ENCODE measurements around the gene GNG12.

The GNG12 gene

GRCh38 chr1:67814121-67814772, 19.0 kb downstream of the GNG12 start:
- DNase-seq = no peak

DNA sequence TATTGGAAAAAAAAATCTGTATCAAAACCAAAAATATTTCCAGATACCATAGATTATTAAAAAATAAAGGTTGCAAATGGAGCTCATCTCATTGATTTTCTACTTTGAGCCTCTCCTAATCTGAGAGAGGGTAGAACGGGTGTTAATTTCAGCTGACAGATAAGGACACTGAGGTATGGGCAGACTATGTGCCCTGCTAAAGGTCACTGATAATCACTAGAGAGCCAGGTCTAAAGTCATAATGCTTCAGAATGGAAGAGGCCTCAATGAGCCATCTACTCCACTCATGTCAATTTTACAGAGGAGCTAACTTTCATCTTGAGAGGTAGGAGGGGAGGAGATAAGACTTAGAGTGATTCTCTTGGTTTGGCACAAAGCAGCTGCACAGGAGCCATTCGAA, 21.0 kb downstream of the GNG12 start:
- DNase-seq = no peak

GRCh38 chr1:67811781-67812180, 21.5 kb downstream of the GNG12 start:
- no peak for DNase-seq

DNA sequence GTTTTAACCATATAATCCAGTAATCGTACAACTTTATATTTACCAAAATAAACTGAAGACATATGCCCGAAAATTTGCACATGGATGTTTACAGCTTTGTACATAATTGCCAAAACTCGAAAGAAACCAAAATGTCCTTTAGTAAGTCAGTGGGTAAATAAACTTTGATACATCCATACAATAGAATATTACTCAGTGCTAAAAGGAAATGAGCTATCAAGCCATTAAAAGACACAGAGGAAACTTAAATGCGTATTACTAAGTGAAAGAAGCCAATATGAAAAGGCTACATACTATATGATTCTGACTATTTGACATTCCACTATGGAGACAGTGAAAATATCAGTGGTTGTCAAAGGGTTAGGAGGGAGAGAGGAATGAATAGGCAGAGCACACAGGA, 23.4 kb downstream of the GNG12 start:
- DNase-seq = no peak

- no peak for DNase-seq
Observed at GRCh38 chr1:67807282-67807681, 26.0 kb downstream of the GNG12 start.

DNA sequence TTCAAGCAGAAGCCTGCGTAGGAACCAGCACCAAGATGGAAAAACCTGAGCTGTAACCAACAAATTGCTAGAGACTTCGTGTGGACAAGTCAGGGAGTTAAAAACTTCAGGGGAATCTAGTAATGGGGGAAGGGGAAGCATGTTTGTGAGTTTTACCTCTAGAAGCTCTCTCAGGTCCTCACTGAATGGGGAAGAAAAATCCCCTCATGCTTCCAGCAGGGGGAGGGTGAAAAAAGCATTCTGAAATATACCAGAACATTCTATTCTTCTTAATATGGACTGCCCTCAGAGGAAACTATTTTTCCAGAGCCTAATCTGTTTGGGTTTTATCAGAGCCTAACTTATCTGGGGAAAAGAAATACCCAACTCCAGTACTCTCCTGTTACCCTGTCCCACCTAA, 28.6 kb downstream of the GNG12 start:
- DNase-seq = no peak

DNA sequence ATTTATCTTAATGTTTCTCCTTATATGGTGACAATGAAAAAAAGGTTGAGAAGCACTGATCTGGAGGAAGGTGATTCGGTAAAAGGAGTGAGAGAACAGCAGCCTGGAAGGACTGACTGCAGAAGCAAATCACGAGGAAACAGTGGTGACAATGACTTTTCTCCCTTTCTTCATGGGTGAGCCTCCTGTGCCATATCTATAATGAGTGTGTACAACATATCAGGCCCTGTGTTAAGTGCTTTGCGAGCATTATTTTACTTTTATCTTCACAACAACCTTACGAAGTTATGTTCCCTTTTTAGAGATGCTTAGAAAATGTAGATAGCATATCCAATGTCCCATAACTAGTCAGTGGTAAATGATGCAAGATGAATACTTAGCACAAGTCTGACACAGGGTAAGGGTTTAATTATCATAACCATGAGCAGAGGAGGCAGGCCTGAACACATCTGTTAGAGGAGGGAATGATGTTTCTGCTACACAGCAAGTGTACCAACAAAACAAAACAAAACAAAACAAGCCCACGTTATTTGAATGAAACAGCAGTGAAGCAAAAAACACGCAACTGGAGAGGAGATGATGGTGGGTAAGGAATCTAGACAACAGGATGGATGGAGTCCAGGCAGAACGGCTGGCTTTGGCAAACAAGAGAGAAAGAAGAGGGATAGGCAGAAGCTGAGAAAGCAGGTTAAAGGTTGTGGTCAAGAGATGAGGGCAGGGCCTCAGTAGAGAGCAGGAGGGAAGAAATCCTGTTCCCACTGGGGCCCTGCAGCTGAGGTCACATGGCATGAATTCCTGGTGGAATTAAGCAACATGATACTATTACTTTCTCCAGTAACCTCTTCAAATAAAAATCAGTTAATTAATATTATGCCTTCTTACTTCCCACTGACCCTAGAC, 29.6 kb downstream of the GNG12 start:
- no peak for DNase-seq

DNA sequence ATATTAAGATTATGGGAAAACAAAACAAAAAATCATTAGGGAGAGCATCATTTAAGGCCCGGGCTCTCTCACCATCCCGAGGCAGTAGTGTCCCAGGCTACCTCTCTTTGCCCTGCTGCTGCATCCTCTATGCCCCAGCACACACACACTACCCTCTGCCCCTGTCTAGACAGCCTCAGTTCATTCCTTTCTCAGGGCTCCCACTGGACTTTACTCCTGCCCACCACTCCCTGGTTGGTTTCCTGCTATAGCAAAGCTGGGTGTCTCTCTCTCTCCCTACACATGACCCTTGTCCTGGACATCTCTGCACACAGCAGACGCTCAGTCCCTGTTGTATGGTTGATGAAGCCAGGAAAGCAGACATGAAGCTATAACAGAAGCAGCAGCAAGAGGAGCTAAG, 30.7 kb downstream of the GNG12 start:
- DNase-seq = no peak

DNA sequence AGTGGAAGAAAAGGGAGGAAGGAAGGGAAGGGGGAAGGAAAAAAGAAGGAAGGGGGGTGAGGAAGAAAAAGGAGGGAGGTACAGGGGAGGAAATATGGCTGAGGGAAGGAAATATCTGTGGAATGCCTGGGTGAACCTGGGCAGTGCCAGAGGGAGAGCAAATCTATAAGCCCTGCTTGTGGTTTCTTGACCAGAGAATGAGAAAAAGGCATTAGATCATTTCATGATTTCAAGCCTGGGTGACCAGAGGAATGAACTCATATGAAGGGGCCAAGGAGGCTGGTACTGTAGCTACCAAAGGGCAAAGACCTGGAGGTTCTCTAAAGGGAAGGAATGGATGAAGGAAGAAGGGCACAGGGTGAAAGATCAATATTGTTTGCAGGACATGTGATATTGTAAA, 31.4 kb downstream of the GNG12 start:
- no peak for DNase-seq

- DNase-seq = no peak
Observed at GRCh38 chr1:67795179-67795912, 37.9 kb downstream of the GNG12 start.

GRCh38 chr1:67793562-67793961, 39.7 kb downstream of the GNG12 start:
- no peak for DNase-seq

DNA sequence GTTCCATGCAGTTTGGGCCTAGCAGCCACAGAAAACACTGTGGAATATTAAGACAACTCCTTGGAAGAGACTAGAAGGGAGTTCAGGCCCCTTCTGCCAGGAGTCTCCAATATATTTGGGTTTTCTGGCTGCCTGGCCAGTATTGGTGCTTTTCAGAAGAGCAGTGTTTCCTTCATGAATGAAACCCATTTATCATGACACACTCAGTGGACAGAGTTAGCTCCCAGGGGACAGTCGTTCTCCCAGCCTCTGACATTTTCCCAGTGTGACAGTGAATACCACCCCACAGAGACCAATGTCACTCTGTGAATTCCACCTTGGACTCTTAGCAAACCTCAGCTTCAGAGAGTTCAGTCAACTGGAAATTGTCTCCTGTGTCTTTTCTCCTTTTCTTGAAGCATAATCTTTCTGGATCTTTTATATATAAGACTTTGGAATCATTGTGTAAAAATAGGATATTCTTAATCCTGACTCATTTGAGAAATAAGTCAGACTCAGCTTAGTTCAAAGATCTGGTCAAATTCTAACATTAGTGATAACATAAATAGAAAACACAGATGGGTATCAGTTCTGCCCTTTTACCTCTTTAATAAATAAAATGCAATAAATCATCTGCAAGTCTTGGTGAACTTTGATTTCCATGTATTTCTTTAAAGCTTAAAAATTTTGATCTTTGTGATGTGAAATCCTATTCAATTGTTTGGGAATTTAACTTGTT, 40.4 kb downstream of the GNG12 start:
- peak in 4 of 14 donors; percentile 20 to 45 (median 28) for DNase-seq

DNA sequence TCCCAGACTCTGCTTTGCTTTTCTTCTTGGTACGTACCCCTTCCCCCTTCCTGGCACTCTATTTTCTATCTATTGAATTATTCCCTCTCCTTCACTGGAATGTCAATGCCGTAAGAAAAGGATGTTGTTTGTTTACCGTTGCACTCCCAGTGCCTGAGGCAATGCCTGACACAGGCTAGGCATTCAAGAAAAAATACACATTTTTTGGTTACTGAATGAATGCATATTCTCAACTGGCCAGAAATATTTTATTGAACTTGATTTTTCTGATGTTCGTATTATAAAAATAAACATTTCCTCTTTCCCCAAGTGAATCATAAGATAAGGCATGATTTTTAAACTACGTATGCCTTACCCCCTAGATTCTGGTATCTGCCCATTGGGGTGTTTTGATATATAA, 41.2 kb downstream of the GNG12 start:
- DNase-seq = no peak

GRCh38 chr1:67791686-67792085, 41.6 kb downstream of the GNG12 start:
- no peak for DNase-seq

- no peak for DNase-seq
Observed at GRCh38 chr1:67791261-67791660, 42.0 kb downstream of the GNG12 start.

DNA sequence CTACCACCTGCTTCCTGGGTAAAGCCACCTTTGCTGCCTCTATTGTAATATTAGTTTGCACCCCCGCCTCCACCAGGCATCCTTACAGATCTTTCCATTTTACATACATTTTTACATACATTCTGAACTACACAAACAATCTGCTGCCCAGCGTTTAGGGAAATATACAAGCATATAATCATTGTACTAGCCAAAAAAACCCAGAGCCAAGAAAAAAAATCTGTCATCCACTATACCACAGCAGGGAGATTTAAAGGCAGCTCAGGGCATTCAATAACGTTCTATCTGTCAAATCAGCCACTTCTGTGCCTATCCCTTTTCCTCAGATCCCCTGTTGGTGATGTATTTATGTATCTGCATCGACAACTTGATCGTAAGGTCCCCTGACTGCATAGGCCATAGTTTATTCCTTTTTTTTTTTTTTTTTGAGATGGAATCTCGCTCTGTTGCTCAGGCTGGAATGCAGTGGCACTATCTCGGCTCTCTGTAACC, 43.0 kb downstream of the GNG12 start:
- DNase-seq = no peak

- no peak for DNase-seq
Observed at GRCh38 chr1:67789551-67789950, 43.7 kb downstream of the GNG12 start.

- DNase-seq = no peak
Observed at GRCh38 chr1:67788904-67789303, 44.4 kb downstream of the GNG12 start.

DNA sequence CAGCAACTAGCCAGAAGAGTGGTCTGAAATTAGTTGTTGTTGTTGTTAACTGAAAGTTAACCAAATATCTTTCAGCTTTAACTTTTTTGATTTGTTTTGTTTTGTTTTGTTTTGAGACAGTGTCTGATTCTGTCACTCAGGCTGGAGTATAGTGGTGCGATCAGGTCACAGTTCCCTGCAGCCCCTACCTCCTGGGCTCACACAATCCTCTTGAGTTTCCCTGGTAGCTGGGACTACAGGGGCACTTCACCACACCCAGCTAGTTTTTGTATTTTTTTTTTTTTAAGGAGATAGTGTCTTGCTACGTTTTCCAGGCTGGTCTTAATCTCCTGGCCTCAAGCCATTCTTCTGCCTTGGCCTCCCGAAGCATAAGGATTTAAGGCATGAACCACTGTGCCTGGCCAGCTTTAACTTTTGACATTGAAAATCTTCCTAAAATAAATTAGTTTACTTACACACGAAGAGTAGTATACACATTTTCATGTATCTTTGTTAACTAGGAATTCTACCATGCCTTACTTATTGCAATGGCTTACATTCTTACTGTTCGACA, 45.0 kb downstream of the GNG12 start:
- DNase-seq = no peak

DNA sequence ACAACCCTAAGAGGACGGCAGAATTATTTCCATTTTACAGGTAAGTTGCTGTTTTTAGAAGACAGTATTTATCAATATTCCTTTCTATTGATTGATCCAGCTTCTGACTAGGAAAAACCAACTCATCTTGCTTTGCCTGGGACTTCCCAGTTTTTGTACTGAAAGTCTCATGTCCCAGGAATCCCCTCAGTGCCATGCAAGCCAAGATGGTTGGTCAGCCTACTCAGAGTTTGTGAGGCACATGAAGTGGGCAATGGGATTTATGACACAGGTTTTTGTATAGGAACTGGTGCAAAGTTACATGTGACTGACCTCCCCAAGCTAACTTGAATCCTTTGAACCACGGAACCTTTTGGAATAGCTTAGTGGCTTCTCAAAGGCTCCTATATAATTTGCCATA, 45.5 kb downstream of the GNG12 start:
- no peak for DNase-seq

GRCh38 chr1:67785847-67786753, 47.2 kb downstream of the GNG12 start:
- no peak for DNase-seq
